Activated CD4-positive, alpha-beta T cell treated with anti-CD3 and anti-CD28 coated beads for 24 hours (primary cell): ENCODE data around the gene MYCBP.
"Not testable (repeated sequence)": the region's sequence is repeated elsewhere in the genome, so short reads cannot be mapped to it uniquely, and the experiment has no call there.

Source experiments
- DNase-seq, 2 donors: peaks; one replicate each; pipeline ENCODE4 v3.0.0-alpha.2; 2020; ENCODE audit warnings: low read depth in 2 of 2

The MYCBP gene

DNA sequence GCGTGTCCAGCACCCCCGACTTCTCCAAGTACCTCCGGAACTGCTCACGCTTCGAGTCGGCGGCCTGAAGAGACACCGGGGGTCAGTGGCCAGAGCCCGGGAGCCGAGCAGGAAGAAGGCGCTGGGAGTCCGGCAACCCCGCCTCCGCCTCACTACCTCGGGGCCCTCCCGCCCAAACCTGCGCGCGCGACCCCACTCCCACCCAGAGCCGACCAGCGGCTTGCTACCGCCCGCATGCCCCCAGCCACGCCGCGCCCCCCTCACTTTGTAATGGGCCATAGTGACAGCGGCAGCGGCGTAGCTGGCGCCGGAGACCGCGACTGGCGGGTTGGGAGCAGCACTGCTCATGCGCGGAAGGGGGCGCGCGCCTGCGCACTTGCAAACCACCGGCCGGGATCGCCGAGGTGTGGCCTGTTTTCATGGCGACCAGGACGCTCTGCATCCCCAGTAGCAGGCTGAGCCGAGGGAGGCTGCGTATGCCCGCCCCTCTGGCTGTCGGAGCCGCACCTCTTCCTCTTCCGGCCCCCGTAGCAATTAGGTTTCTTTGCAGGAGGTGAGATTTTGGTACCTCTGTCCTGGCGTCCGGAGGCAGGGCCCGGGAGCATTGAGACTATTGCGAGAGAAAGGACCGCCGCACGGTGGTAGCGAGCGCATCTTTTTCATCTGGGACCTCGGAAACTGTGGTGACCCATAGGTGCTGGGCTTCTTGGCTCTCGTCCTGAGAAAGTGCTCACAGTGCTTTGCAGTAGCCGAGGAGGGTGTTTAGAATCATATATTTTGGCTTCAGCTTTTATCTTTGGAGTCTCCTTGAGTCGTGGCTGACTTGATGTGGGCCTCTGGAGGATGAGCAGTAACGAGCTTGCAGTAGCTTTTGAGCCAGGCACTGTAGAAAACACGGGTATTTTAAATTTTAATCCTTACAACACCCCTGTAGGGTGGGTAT, at the start of gene MYCBP:
MYCBP (minus strand) TSS at position 322 of the 943 bp plus-strand sequence; CDS start at position 279, 43 bp downstream.
- DNase-seq: peak; percentile 93 to 94

- no peak for DNase-seq
These were observed 46.0 kb upstream of the MYCBP start for GRCh38 chr1:38919130-38919529.

GRCh38 chr1:38918568-38918967, 45.4 kb upstream of the MYCBP start:
- no peak for DNase-seq

GRCh38 chr1:38917772-38918171, 44.6 kb upstream of the MYCBP start:
- DNase-seq: no peak

GRCh38 chr1:38917337-38917736, 44.2 kb upstream of the MYCBP start:
- DNase-seq: no peak

GRCh38 chr1:38915352-38915948, 42.3 kb upstream of the MYCBP start:
- no peak for DNase-seq

GRCh38 chr1:38914908-38915307, 41.8 kb upstream of the MYCBP start:
- DNase-seq: not testable (repeated sequence)

GRCh38 chr1:38908821-38909220, 35.7 kb upstream of the MYCBP start:
- DNase-seq: no peak

- DNase-seq: no peak
These were observed 32.8 kb upstream of the MYCBP start for GRCh38 chr1:38905985-38906384.

DNA sequence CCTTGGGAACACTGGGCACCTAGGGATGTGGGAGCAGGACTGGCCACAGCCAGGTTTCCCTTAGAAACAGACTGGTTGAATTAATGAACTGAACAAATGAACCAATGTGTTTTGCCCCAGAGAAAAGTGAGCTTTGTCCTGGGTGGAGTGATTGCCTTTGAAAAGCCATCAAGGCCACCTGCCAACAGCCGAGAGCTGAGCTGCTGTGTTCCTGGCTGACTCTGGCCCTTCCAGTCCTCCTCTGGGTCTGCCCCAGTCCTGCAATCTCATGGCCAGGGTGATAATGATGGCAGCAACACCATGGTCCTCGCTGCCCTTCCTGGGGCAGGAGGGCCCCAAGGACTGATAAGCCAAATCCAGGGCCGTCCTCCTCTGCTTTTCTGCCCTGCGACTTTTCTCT, 26.4 kb upstream of the MYCBP start:
- no peak for DNase-seq

- no peak for DNase-seq
These were observed 25.6 kb upstream of the MYCBP start for GRCh38 chr1:38898653-38899230.

GRCh38 chr1:38896169-38896568, 23.0 kb upstream of the MYCBP start:
- DNase-seq: no peak

GRCh38 chr1:38892976-38893375, 19.8 kb upstream of the MYCBP start:
- no peak for DNase-seq

DNA sequence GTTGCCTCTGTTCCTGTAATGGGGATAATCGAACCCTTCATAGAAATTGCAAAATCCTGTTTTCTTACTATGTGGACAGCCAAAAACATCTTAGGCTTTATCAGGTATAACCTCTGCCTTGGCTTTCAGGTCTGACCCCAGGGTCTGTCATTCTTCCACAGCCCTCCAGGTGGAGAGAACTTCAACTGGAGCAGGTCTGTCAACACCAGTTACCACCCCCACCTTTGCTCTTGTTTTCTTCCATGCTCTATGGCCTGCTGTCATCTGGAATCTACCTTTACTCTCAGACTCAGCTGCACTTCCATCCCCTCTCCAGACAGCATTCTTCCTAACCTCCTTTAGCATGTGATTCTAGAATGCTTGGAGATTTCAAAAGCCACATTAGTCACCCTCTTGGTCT, 18.6 kb upstream of the MYCBP start:
- no peak for DNase-seq

- no peak for DNase-seq
These were observed 16.4 kb upstream of the MYCBP start for GRCh38 chr1:38889589-38889988.

- DNase-seq: no peak
These were observed 15.5 kb upstream of the MYCBP start for GRCh38 chr1:38888423-38889333.

- DNase-seq: no peak
These were observed 11.9 kb upstream of the MYCBP start for GRCh38 chr1:38885092-38885491.

GRCh38 chr1:38881487-38881886, 8.3 kb upstream of the MYCBP start, which contains the start of gene GJA9:
GJA9 (minus strand) TSS chr1:38881587; CDS start chr1:38876098, 5,489 bp downstream.
- DNase-seq: no peak

DNA sequence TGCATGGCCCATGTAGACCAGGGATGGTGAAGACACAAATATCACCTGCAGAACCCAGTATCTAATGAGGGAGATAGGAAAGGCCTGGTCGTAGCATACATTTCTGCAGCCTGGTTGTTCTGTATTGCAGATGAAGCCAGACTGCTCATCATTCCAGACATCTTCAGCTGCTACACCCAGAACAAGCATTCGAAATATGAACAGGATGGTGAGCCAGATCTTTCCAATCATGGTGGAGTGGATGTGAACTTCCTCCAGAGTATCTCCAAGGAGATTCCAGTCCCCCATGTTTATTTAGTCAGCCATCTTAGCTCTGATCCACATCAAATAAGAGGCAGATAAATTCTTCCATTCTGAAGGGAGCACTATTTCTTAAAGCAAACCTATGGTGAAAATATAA, 2.7 kb upstream of the MYCBP start:
- no peak for DNase-seq

GRCh38 chr1:38872401-38873026, 634 bp downstream of the MYCBP start:
- no peak for DNase-seq

DNA sequence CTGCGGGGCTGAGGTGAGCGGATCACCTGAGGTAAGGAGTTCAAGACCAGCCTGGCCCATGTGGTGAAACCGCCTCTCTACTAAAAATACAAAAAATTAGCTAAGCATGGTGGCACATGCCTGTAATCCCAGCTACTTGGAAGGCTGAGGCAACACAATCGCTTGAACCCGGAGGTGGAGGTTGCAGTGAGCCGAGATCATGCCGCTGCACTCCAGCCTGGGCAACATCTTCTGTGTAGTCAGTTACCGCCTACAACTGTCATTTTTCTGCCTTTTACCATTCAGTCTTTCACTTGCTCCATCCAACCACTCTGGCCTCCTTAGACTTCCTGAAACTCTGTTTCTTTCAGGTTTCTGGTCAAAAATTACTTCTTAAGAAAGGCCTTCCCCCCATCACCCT, 2.2 kb downstream of the MYCBP start:
- no peak for DNase-seq
